ENCODE results near the gene CEP95.

DNA sequence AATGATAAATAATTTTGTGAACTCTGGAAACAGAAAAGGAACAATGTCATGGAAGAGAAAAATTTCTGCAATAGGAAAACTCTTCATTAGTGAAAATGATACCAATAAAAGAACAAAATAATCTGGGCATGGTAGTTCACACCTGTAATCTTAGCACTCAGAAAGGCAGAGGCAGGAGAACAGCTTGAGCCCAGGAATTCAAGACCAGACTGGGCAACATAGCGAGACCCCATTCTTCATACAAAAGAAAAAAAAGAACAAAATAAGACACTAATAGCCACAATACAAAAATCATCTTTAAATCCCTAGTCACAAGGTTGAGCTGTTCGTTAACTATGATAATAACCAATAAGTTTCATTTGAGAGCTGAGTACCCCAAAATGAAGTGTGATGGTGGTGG is 18.5 kb upstream of the CEP95 start:
- TF ChIP-seq, protein P1, sequence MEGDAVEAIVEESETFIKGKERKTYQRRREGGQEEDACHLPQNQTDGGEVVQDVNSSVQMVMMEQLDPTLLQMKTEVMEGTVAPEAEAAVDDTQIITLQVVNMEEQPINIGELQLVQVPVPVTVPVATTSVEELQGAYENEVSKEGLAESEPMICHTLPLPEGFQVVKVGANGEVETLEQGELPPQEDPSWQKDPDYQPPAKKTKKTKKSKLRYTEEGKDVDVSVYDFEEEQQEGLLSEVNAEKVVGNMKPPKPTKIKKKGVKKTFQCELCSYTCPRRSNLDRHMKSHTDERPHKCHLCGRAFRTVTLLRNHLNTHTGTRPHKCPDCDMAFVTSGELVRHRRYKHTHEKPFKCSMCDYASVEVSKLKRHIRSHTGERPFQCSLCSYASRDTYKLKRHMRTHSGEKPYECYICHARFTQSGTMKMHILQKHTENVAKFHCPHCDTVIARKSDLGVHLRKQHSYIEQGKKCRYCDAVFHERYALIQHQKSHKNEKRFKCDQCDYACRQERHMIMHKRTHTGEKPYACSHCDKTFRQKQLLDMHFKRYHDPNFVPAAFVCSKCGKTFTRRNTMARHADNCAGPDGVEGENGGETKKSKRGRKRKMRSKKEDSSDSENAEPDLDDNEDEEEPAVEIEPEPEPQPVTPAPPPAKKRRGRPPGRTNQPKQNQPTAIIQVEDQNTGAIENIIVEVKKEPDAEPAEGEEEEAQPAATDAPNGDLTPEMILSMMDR (conservative IDR thresholded peaks at IDR 0.05), result no peak
- no peak for TF ChIP-seq ZFX (IDR thresholded peaks at IDR 0.05)

Measured in C4-2B (cell line).